Suprapubic skin (tissue), 4 donors: Measurements from ENCODE around the gene IRGQ. TPM values are rescaled to one million over a fixed set of nuclear protein-coding genes. Genes with fewer than 3 reads are reported as not detected.
A peak's percentile ranks its signal among the peaks of the same experiment; 100 is the strongest.

Source experiments
- DNase-seq, 2 donors: peaks; one replicate each; pipeline ENCODE4 v3.0.0-alpha.2; 2019; ENCODE audit warnings: low spot score in 2 of 2
- H3K27ac ChIP-seq: fragments of 200-600 bp; sonication (generic); one replicate; pipeline ENCODE4 v1.5.1; 2019
- H3K27me3 ChIP-seq: fragments of 200-600 bp; sonication (generic); one replicate; pipeline ENCODE4 v1.5.1; 2019
- H3K36me3 ChIP-seq: fragments of 200-600 bp; sonication (generic); one replicate; pipeline ENCODE4 v1.5.1; 2019
- H3K4me1 ChIP-seq: fragments of 200-600 bp; sonication (generic); one replicate; pipeline ENCODE4 v1.5.1; 2019
- H3K4me3 ChIP-seq: fragments of 200-600 bp; sonication (generic); one replicate; pipeline ENCODE4 v1.5.1; 2019; ENCODE audit warnings: mild to moderate bottlenecking
- H3K9me3 ChIP-seq: fragments of 200-600 bp; sonication (generic); one replicate; pipeline ENCODE4 v1.5.1; 2019
- EP300 ChIP-seq: sonication (generic); formaldehyde crosslinking; IDR thresholded peaks from one replicate; pipeline ENCODE4 v1.6.1; 2017; ENCODE audit warnings: antibody characterized with exemption
- POLR2A ChIP-seq, 2 donors: fragments of 450-650 bp; IDR thresholded peaks; one replicate each; pipeline ENCODE4 v1.6.1; 2017; ENCODE audit warnings: antibody characterized with exemption in 2 of 2, mild to moderate bottlenecking in 2 of 2, moderate library complexity in 2 of 2
- POLR2AphosphoS5 ChIP-seq, 3 donors: sonication (generic); formaldehyde crosslinking; IDR thresholded peaks; one replicate each; pipeline ENCODE4 v1.6.1; 2017; ENCODE audit warnings: antibody characterized with exemption in 3 of 3
- WGBS: methylation state at CpG from one replicate; pipeline ENCODE4 v1.1.5; 2018; 5-methylcytosine and 5-hydroxymethylcytosine counted together
- total RNA-seq, 4 donors: library from RNA; depleted of rRNA; stranded (reverse); fragments of >200 nt; gene quantifications; one replicate each; pipeline ENCODE4 v1.1.0, GENCODE V29; 2016
- TF ChIP-seq, protein P1 (sequence below), 2 donors: fragments of 200-600 bp in 1 of 2; fragments of 450-650 bp in 1 of 2; sonication (generic) in 1 of 2; IDR thresholded peaks; one replicate each; pipeline ENCODE4 v1.5.1; 2016 to 2019; ENCODE audit warnings: antibody characterized with exemption in 2 of 2, mild to moderate bottlenecking in 1 of 2, moderate library complexity in 1 of 2

IRGQ gene
- total RNA-seq, 4 donors from 2014 or later, result 17.2 to 24.7 (median 19.9) TPM

DNA sequence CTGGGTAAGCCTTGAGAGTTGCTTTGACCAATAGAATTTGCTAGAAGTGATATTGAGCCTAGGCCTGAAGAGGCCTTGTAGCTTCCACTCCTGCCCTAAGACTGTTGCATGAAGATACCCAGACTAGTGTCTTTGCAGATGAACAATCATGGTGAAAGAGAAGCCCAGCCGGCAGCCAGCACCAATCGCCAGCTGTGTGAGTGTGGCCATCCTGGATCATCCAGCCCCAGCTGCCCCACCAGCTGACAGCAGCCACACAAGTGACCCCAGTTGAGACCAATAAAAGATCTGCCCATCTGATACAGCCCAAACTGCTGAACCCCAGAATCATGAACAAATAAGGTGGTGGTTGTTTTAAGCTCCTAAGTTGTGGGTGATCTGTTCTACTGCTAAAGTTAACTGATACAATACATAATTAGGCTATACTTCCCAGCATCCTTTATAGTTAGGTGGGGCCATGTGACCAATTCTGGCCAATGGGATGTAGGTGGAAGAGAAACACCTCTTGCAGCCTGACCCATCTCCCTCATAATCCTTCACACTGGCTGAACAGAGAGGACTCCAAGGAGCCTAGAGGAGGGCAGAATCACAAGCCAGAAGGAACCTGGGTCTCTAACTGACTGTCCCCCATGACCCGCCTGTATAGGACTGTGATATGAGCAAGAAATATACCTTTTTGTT lies 32.9 kb upstream of the IRGQ start:
- H3K27ac ChIP-seq, result no peak overlapping the region
- H3K9me3 ChIP-seq, result no peaks in the 10 kb centered on the region
- H3K27me3 ChIP-seq, result no peaks in the 10 kb centered on the region
- H3K4me3 ChIP-seq, result no peak overlapping the region
- H3K4me1 ChIP-seq, result peaks cover 22% of the 10 kb centered on the region
- 92% methylated on average over 3 of the region's 3 CpGs for WGBS
- H3K36me3 ChIP-seq, result no peaks in the 10 kb centered on the region
- DNase-seq, result no peak
- no peak for TF ChIP-seq POLR2A (IDR thresholded peaks at IDR 0.05)
- TF ChIP-seq, protein P1, sequence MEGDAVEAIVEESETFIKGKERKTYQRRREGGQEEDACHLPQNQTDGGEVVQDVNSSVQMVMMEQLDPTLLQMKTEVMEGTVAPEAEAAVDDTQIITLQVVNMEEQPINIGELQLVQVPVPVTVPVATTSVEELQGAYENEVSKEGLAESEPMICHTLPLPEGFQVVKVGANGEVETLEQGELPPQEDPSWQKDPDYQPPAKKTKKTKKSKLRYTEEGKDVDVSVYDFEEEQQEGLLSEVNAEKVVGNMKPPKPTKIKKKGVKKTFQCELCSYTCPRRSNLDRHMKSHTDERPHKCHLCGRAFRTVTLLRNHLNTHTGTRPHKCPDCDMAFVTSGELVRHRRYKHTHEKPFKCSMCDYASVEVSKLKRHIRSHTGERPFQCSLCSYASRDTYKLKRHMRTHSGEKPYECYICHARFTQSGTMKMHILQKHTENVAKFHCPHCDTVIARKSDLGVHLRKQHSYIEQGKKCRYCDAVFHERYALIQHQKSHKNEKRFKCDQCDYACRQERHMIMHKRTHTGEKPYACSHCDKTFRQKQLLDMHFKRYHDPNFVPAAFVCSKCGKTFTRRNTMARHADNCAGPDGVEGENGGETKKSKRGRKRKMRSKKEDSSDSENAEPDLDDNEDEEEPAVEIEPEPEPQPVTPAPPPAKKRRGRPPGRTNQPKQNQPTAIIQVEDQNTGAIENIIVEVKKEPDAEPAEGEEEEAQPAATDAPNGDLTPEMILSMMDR (IDR thresholded peaks at IDR 0.05), result no peak
- no peak for TF ChIP-seq POLR2AphosphoS5 (IDR thresholded peaks at IDR 0.05)
- no peak for TF ChIP-seq EP300

DNA sequence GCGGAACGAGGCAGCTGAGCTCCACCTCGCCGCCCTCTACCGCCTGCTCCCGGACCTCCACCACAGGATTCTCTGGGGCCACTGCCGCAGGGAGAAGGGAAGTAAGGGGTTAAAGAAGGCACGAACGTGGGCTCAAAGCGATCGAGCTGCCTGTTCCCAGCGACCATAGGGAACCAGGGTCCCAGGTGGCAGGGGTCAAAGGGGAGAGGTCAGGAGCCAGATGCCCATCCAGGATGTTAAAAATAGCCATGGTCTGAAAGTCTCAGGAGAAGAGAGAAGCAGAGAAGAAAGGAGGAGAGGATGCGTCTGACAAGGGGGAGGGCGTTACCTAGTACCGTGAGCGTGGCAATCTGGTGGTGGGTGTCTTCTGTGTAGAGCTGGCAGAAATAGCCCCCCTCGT lies 30.9 kb upstream of the IRGQ start:
- no peaks in the 10 kb centered on the region for H3K9me3 ChIP-seq
- TF ChIP-seq EP300 (no peak), POLR2AphosphoS5 (IDR thresholded peaks at IDR 0.05) (no peak), POLR2A (IDR thresholded peaks at IDR 0.05) (no peak)
- TF ChIP-seq, protein P1 (IDR thresholded peaks at IDR 0.05), result no peak
- no peak for DNase-seq
- no peaks in the 10 kb centered on the region for H3K27me3 ChIP-seq
- peaks cover 18% of the 10 kb centered on the region for H3K4me1 ChIP-seq
- H3K36me3 ChIP-seq, result no peaks in the 10 kb centered on the region
- no peak overlapping the region for H3K4me3 ChIP-seq
- WGBS, result 66% methylated on average over 17 of the region's 17 CpGs
- H3K27ac ChIP-seq, result no peak overlapping the region

DNA sequence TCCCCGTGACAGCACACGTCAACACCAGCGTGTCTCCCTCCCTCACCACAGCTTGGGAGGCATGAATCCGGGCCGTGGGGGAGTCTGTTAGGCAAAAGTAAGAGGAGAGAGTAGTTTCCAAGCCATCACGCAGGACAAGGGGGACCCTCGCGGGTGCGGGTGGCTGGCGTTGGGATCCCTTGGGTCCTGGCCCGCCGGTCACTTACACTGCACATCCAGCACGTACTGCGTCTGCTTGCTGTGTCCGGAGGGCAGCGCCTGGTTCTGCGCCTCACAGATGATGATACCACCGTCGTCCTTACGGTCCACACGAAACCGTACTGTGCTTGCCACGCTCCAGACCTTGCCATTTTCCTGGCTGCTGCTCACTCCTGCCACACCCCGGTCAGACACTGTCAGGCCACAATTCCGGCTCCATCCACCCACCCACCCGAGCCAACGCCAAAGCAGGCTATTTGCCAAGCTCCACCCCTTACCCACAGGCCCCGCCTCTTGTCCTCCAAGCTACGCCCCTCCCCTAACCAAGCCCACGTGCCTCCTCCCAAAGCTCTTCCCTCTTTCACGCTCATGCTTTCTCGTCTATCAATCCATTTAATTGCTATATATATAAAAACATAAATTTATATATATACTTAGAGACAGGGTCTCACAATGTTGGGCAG lies 30.1 kb upstream of the IRGQ start:
- Histone ChIP-seq H3K27ac (no peak overlapping the region), H3K9me3 (no peaks in the 10 kb centered on the region), H3K4me3 (no peak overlapping the region), H3K36me3 (no peaks in the 10 kb centered on the region), H3K27me3 (no peaks in the 10 kb centered on the region), H3K4me1 (peaks cover 18% of the 10 kb centered on the region)
- no peak for DNase-seq
- 78% methylated on average over 27 of the region's 32 CpGs for WGBS
- no peak for TF ChIP-seq POLR2AphosphoS5 (IDR thresholded peaks at IDR 0.05)
- TF ChIP-seq EP300, result no peak
- TF ChIP-seq POLR2A (IDR thresholded peaks at IDR 0.05), result no peak
- TF ChIP-seq, protein P1 (IDR thresholded peaks at IDR 0.05), result no peak

DNA sequence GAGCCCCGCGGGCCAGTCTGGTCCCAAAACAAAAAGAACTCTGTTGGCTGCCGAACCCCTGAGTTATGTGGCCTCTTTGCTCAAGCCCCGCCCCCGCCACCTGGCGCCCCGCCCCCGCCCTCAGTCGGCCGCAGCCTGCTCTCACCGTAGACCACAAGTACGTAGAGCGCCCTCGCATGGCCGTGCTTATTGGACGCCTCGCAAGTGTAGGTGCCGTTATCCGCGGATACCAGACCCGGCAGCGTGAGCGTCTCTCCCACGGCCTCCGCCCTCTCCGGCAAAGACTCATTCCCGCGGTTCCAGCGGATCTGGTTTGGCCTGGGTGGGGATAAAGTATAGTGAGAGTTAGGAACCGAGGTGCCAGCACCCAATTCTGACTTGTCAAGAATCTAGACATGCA lies 29.0 kb upstream of the IRGQ start:
- WGBS, result 11% methylated on average over 14 of the region's 30 CpGs
- H3K4me1 ChIP-seq, result peaks cover 25% of the 10 kb centered on the region
- H3K27me3 ChIP-seq, result no peaks in the 10 kb centered on the region
- no peak overlapping the region for H3K27ac ChIP-seq
- no peaks in the 10 kb centered on the region for H3K9me3 ChIP-seq
- H3K36me3 ChIP-seq, result no peaks in the 10 kb centered on the region
- H3K4me3 ChIP-seq, result no peak overlapping the region
- DNase-seq, result peak in 1 of 2 donors; percentile 85
- TF ChIP-seq, protein P1 (IDR thresholded peaks at IDR 0.05), result peak in 1 of 2 donors; percentile 38
- TF ChIP-seq EP300, result no peak

DNA sequence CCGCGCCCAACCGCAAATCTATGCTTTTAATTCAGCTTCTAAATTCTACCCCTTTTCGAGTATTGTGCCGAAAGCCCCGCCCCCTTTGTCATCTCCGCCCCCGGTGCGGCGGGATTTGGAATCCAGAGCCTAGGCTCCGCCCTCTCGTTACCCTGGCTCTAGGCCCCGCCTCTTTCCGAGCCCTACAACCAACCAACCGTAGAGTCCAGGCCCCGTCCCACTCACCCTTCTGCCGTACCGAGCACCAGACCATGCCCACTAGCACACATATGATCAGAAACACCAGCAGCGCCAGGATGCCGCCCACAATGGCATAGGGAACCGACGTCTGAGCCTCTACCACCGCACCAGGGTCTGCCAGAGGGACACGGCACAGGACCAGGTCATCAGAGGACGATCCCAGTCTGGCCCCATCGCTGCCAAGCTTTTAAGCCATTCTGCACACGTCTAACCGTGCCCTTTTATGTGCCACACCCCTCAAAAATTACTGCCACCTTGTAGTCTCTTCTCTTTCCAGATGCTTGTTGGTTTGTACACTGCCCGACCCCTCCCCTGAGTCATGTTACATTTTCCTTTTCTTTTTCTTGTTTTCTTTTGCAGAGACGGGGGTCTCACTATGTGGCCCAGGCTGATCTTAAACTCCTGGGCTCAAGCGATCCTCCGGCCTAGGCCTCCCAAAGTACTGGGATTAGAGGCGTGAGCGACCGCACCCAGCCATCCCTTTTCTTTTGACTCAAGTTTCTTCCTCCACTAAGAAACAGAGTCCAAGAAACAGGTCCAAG lies 28.1 kb upstream of the IRGQ start:
- 70% methylated on average over 35 of the region's 35 CpGs for WGBS
- Histone ChIP-seq H3K9me3 (no peaks in the 10 kb centered on the region), H3K4me3 (no peak overlapping the region), H3K4me1 (peaks cover 27% of the 10 kb centered on the region), H3K36me3 (no peaks in the 10 kb centered on the region), H3K27me3 (no peaks in the 10 kb centered on the region), H3K27ac (no peak overlapping the region)
- DNase-seq, result no peak
- TF ChIP-seq POLR2AphosphoS5 (IDR thresholded peaks at IDR 0.05) (no peak), POLR2A (IDR thresholded peaks at IDR 0.05) (no peak)
